B cell (primary cell): ENCODE measurements around the gene MGAT5.

ENCODE experiments used
- EZH2 ChIP-seq: IDR thresholded peaks from 2 replicates; pipeline ENCODE4 v1.6.1; 2012; ENCODE audit warnings: borderline replicate concordance, low read depth, mild to moderate bottlenecking, moderate library complexity, low read length; ENCODE audit not compliant: insufficient read depth, poor library complexity, severe bottlenecking
- TF ChIP-seq, protein P1 (sequence below): fragments of 200-600 bp; IDR thresholded peaks from one replicate; pipeline ENCODE4 v1.8.0; 2022; ENCODE audit warnings: antibody characterized with exemption, mild to moderate bottlenecking

DNA sequence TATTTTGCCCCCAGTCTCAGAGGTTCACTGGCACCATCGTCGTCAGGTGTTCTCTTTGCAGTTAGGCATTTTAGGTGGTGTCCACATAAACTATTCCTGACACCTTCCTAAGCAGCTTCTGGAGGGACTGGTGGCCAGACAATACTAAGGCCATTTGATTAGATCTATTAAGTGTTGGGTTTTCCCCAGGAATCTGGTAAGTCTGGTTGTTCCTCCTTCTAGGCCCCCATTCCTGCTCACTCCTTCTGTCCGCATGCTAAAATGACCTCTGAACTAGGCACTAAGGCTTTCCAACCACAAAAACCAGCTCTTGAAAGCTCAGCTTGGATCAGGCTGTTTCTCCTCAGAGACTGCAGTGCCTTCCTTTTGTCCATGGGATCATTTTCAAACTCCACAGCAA lies 100.7 kb downstream of the MGAT5 start:
- TF ChIP-seq, protein P1, sequence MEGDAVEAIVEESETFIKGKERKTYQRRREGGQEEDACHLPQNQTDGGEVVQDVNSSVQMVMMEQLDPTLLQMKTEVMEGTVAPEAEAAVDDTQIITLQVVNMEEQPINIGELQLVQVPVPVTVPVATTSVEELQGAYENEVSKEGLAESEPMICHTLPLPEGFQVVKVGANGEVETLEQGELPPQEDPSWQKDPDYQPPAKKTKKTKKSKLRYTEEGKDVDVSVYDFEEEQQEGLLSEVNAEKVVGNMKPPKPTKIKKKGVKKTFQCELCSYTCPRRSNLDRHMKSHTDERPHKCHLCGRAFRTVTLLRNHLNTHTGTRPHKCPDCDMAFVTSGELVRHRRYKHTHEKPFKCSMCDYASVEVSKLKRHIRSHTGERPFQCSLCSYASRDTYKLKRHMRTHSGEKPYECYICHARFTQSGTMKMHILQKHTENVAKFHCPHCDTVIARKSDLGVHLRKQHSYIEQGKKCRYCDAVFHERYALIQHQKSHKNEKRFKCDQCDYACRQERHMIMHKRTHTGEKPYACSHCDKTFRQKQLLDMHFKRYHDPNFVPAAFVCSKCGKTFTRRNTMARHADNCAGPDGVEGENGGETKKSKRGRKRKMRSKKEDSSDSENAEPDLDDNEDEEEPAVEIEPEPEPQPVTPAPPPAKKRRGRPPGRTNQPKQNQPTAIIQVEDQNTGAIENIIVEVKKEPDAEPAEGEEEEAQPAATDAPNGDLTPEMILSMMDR = no peak
- TF ChIP-seq EZH2 = no peak
